Left ventricle myocardium inferior (tissue), 1 donor: Measurements from ENCODE around the gene IFITM10. TPM values are rescaled to one million over a fixed set of nuclear protein-coding genes. Genes with fewer than 3 reads are reported as not detected.
A peak's percentile ranks its signal among the peaks of the same experiment; 100 is the strongest.

Source experiments
- DNase-seq: peaks from one replicate; pipeline ENCODE4 v3.0.0-alpha.2; 2020
- H3K27ac ChIP-seq: fragments of 200-600 bp; replicated peaks from 2 replicates; pipeline ENCODE4 v1.8.0; 2021
- H3K27me3 ChIP-seq: fragments of 200-600 bp; 2 replicates; pipeline ENCODE4 v1.8.0; 2021; ENCODE audit warnings: low read depth
- H3K36me3 ChIP-seq: fragments of 200-600 bp; 2 replicates; pipeline ENCODE4 v1.8.0; 2021
- H3K4me1 ChIP-seq: fragments of 200-600 bp; 2 replicates; pipeline ENCODE4 v1.8.0; 2021
- H3K4me3 ChIP-seq: fragments of 200-600 bp; 2 replicates; pipeline ENCODE4 v1.8.0; 2021; ENCODE audit warnings: mild to moderate bottlenecking, moderate library complexity
- H3K9me3 ChIP-seq: fragments of 200-600 bp; replicated peaks from 2 replicates; pipeline ENCODE4 v1.8.0; 2021
- intact Hi-C: fragments of 100-400 bp; cut with micrococcal nuclease; formaldehyde crosslinking; loops from one replicate; pipeline ENCODE4 v1.11.0; 2022
- total RNA-seq: library from RNA; stranded (reverse); fragmentation: NEBNext Ultra II Directional; extraction: Animal tissue kit (Norgen Biotek cat#: 25700); gene quantifications from one replicate; pipeline ENCODE4 v1.2.1, GENCODE V29; 2021
- TF ChIP-seq, protein P1 (sequence below): fragments of 200-600 bp; IDR thresholded peaks from 2 replicates; pipeline ENCODE4 v1.8.0; 2021; ENCODE audit warnings: antibody characterized with exemption, mild to moderate bottlenecking, borderline replicate concordance
- donor health status: DM: no; HTN: yes; CAD: no; lungs with severe emphysema.

IFITM10 gene
- total RNA-seq, 1 donor from 2014 or later: 0.58 TPM

DNA sequence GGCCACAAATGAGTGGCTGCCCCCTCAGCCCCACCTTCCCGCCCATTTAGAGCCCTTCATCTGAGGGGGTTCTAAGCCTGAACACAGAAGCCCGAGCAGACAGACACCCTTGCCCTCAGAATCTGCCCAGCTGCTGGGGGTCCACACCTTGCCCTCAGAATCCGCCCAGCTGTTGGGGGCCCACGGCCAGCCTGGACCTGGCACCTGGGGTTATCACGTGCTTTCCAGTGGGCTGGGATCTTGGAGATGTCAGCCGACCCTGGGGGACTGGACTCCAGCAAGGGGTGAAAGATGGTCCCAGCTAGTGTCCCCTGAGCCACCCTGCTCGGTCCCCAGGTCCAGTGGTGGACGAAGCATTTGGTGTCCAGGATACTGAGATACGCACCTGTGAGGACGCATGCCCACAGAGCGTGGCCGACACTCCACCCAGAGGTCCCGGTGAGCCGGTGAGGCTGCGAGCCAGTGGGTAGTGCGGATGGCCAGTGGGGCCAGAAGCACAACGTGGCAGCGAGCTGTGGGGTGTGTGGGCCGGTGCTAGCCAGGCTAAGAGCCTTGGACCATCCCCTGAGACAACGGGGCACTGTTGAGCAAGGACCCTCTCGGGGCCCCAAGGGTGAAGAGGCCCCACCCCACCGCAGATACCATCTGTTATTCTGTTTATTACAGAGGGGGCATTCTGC lies 16.5 kb upstream of the IFITM10 start:
- TF ChIP-seq, protein P1, sequence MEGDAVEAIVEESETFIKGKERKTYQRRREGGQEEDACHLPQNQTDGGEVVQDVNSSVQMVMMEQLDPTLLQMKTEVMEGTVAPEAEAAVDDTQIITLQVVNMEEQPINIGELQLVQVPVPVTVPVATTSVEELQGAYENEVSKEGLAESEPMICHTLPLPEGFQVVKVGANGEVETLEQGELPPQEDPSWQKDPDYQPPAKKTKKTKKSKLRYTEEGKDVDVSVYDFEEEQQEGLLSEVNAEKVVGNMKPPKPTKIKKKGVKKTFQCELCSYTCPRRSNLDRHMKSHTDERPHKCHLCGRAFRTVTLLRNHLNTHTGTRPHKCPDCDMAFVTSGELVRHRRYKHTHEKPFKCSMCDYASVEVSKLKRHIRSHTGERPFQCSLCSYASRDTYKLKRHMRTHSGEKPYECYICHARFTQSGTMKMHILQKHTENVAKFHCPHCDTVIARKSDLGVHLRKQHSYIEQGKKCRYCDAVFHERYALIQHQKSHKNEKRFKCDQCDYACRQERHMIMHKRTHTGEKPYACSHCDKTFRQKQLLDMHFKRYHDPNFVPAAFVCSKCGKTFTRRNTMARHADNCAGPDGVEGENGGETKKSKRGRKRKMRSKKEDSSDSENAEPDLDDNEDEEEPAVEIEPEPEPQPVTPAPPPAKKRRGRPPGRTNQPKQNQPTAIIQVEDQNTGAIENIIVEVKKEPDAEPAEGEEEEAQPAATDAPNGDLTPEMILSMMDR: no peak
- Histone ChIP-seq H3K4me1 (peaks cover 27% of the 10 kb centered on the region), H3K4me3 (no peak overlapping the region), H3K36me3 (peaks cover under 1% of the 10 kb centered on the region), H3K27me3 (no peaks in the 10 kb centered on the region), H3K9me3 (no peaks in the 10 kb centered on the region), H3K27ac (no peak overlapping the region)
- intact Hi-C loops: no loop called here
- DNase-seq: no peak

DNA sequence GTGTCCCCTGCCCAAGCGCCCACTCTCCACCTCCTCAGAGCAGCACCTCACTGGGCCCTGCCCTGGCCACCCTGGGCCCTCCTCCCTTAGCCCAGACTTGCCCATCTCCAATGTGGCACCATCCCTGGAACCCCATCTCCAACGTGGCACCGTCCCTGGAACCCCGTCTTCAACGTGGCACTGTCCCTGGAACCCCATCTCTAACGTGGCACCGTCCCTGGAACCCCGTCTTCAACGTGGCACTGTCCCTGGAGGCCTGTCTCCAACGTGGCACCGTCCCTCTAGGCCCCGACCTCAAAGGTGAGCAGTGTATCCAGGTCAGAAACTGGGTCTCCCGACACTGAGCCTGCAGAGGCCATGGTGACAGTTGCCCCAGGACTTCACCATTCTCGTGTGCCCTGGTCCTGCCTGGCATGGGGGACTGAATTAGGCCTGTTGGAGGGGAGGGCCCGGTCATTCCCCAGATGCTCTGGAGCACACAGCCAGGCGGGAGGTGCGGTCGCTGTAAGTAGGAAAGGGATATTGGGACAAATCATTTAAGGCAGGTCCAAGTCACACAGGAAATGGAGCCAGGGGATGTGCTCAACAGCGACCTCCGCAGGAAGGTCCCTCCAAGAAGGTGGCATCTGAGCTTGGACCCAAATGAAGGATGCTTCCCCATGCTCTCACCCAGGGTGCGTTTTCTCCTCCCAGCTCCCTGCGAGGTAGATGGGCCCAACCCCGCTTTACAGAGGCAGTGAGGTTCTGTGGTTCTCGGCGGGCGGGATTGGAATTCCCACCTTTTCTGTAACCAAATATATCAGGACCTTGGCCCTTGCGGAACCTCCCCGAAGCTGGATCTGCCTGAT lies 15.7 kb upstream of the IFITM10 start:
- H3K9me3 ChIP-seq: no peaks in the 10 kb centered on the region
- no peaks in the 10 kb centered on the region for H3K27me3 ChIP-seq
- no peak for DNase-seq
- TF ChIP-seq, protein P1: no peak
- H3K36me3 ChIP-seq: peaks cover 8% of the 10 kb centered on the region
- H3K27ac ChIP-seq: no peak overlapping the region
- H3K4me1 ChIP-seq: peaks cover 35% of the 10 kb centered on the region
- intact Hi-C loops: no loop called here
- H3K4me3 ChIP-seq: no peak overlapping the region

DNA sequence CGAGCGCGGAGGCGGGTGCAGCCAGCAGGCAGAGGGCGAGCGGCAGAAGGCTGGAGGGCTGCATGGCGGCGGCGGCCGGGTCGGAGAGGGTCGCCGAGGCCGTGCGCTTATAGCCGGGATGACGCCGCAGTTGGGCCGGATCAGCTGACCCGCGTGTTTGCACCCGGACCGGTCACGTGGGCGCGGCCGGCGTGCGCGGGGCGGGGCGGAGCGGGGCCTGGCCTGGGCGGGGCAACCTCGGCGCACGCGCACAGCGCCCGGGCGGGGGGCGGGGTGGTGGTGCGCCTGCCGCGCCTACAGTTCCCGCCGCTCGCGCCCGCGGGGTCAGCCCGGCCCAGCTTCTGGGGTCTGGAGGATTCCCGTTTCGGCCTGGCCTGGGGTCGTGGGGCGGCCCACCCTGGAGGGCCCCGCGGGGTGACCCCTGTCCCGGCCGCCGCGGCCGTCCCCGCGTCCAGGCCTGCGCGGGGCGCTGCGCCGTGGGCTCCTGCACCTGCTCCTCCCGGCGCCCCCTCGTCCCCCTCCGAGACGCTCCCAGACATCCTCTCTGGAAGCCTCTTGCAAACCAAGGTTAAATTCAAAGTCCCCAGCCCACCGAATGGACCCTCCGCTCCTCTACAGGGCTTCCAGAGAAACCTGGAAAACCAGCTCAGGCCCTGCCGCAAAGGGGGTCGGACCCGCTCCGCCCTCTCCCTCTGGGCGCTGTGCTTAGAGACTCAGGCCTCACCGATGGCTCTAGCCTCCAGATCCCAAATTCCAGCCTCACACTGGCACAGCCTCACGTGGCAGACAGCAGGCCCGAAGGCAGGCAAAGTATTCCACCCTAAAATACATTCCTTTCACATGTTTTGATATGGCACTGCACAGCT lies 13.6 kb upstream of the IFITM10 start, which contains the start of gene CTSD:
Gene CTSD, minus strand, starts transcription at position 132 of the 866 bp plus-strand sequence. Its CDS starts 68 bp downstream, at position 64.
- intact Hi-C loops: no loop called here
- TF ChIP-seq, protein P1: no peak
- H3K4me3 ChIP-seq: peak within 1 kb of the TSS; percentile 99
- peaks cover 55% of the 10 kb centered on the region for H3K4me1 ChIP-seq
- peaks cover 23% of the 10 kb centered on the region for H3K36me3 ChIP-seq
- no peaks in the 10 kb centered on the region for H3K9me3 ChIP-seq
- peak within 1 kb of the TSS; percentile 98 for H3K27ac ChIP-seq
- H3K27me3 ChIP-seq: no peaks in the 10 kb centered on the region
- peak; percentile 93 for DNase-seq

DNA sequence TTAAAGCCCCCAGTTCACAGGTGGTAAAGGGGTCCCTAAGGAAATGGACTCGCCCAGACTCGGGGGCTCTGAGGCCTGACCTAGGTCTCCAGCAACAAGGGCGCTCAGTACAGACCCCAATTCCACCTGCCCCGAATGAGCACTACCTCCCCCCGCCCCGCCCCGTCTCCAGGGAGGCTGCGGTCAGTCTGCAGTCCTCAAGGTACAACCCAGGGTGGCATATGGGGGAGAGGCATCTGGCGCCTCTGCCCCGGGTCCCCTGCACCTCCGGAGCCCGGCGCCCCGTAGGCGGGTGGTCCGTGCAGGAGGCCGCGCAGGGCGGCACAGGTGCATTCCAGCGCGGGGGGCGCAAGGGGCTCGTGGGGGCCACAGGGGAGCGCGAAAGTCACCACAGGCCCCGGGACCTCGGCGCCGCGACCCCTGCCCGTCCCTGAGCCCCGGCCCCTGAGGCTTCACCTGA lies 13.0 kb upstream of the IFITM10 start:
- peak overlapping the region; percentile 98 for H3K27ac ChIP-seq
- intact Hi-C loops: no loop called here
- peak overlapping the region; percentile 99 for H3K4me3 ChIP-seq
- TF ChIP-seq, protein P1: no peak
- H3K4me1 ChIP-seq: peaks cover 62% of the 10 kb centered on the region
- peaks cover 30% of the 10 kb centered on the region for H3K36me3 ChIP-seq
- H3K9me3 ChIP-seq: no peaks in the 10 kb centered on the region
- DNase-seq: no peak
- H3K27me3 ChIP-seq: no peaks in the 10 kb centered on the region
